Measurements from ENCODE around the gene BACH2. TPM values are rescaled to one million over a fixed set of nuclear protein-coding genes. Genes with fewer than 3 reads are reported as not detected.

BACH2 gene
- total and polyA plus RNA-seq, 2 of the 8 experiments (the other 6 are each of a cell fraction or from before 2014, with no cell fraction given), result 1.9 to 5.9 TPM

DNA sequence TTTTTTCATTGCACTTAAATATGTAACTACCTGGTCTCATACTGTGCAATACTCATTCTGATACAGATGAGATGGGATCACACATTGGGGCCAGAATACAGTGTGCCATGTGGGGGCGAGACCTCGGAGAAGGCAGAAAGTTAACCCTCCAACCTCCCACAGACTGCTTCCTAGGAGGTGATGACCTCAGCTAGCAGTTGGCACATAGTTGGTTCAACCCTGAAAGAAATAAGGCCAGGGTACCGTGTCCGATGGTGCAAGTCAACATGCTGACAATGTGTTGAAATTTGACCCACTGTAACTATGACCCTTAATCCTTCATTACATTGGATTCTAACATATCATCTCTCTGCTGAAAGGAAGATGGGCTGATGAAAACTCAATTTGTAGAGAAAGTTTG, 340.5 kb downstream of the BACH2 start:
- no peaks in the 10 kb centered on the region for H3K9me3 ChIP-seq (ENCODE audit: insufficient read depth in 2 of 2, low read depth in 1 of 2, low read length in 1 of 2)
- FAIRE-seq (no peak), DNase-seq (ENCODE audit: low read depth in 1 of 2, low spot score in 2 of 2) (no peak)
- ChIA-PET POLR2A (ENCODE audit: partially characterized antibody) (no interaction called here), CTCF (ENCODE audit: partially characterized antibody) (interaction anchor here (0.6 to 3.9 kb wide), 5 partner anchors 14 to 309 kb away, joined by 3 to 13 read pairs (median 3); no protein-coding TSS in a partner anchor)
- H3K9ac ChIP-seq (replicated peaks in 1 of 4; ENCODE audit: extremely low read depth in 1 of 4, low read depth in 3 of 4, low read length in 3 of 4), result no peak overlapping the region
- no peak overlapping the region for H4K91ac ChIP-seq (replicated peaks; ENCODE audit: insufficient read length, low read length)
- no peak overlapping the region for H3K18ac ChIP-seq (ENCODE audit: extremely low read depth, low read length)
- no peak overlapping the region for H2BK12ac ChIP-seq (ENCODE audit: low read depth, low read length)
- no peak overlapping the region for H4K5ac ChIP-seq (ENCODE audit: insufficient read length, low read depth, low read length)
- H4K20me1 ChIP-seq (replicated peaks in 1 of 2; ENCODE audit: control insufficient read depth in 1 of 2, insufficient read depth in 2 of 2, low read length in 2 of 2), result no peaks in the 10 kb centered on the region
- no peaks in the 10 kb centered on the region for H3K79me1 ChIP-seq (ENCODE audit: low read depth, low read length)
- H2AK5ac ChIP-seq (ENCODE audit: low read depth, low read length), result no peak overlapping the region
- H2BK20ac ChIP-seq (ENCODE audit: low read length), result no peak overlapping the region
- H3K4me1 ChIP-seq (replicated peaks in 1 of 4; ENCODE audit: control insufficient read depth in 3 of 4, insufficient read depth in 4 of 4, low read length in 3 of 4), result no peaks in the 10 kb centered on the region
- H2BK120ac ChIP-seq (replicated peaks; ENCODE audit: low read depth, low read length), result no peak overlapping the region
- H2BK15ac ChIP-seq (ENCODE audit: low read length), result no peak overlapping the region
- no peaks in the 10 kb centered on the region for H3K23me2 ChIP-seq (ENCODE audit: low read depth, low read length)
- no peak overlapping the region for H3K14ac ChIP-seq (ENCODE audit: insufficient read length)
- H3K36me3 ChIP-seq (ENCODE audit: control insufficient read depth in 2 of 4, insufficient read depth in 4 of 4, low read length in 3 of 4), result no peaks in the 10 kb centered on the region
- H3K27me3 ChIP-seq (replicated peaks in 1 of 4; ENCODE audit: control insufficient read depth in 3 of 4, extremely low read depth in 1 of 4, insufficient read depth in 3 of 4, low read length in 3 of 4), result no peaks in the 10 kb centered on the region
- TF ChIP-seq TAF7 (optimal IDR thresholded peaks at IDR 0.05; ENCODE audit: borderline replicate concordance, low read depth, low read length) (no peak), TCF12 (IDR thresholded peaks at IDR 0.05; ENCODE audit: low read depth, low read length) (no peak)
- H4K8ac ChIP-seq (ENCODE audit: extremely low read depth, insufficient read depth, low read length), result no peak overlapping the region
- H3K56ac ChIP-seq (replicated peaks; ENCODE audit: insufficient read length, low read depth, low read length), result no peak overlapping the region
- no peak overlapping the region for H3K4me2 ChIP-seq (ENCODE audit: insufficient read depth in 1 of 2, low read depth in 2 of 2, low read length in 2 of 2)
- no peak overlapping the region for H2AFZ ChIP-seq (ENCODE audit: low read length)
- no peak overlapping the region for H3K4me3 ChIP-seq (ENCODE audit: extremely low read depth in 1 of 4, insufficient read depth in 2 of 4, low read depth in 3 of 4, low read length in 4 of 4)
- no peak overlapping the region for H2BK5ac ChIP-seq (ENCODE audit: low read depth, low read length)
- no peak overlapping the region for H3K27ac ChIP-seq (ENCODE audit: low read depth, low read length)
- no peak overlapping the region for H3K23ac ChIP-seq (ENCODE audit: insufficient read length)
- WGBS, 2 experiments (ENCODE audit: extremely low coverage in 1 of 2, insufficient coverage in 1 of 2, insufficient read length in 1 of 2, insufficient replicate concordance in 2 of 2, low coverage in 1 of 2, low lambda C conversion rate in 2 of 2, missing lambda C conversion rate in 1 of 2), result 94% methylated on average over 4 of the region's 4 CpGs; no CpG with 5 or more reads in 1 of the 2 experiments
- no peaks in the 10 kb centered on the region for H3K79me2 ChIP-seq (ENCODE audit: control insufficient read depth in 1 of 2, insufficient read depth in 2 of 2, low read length in 2 of 2)
- H3K4ac ChIP-seq (replicated peaks; ENCODE audit: insufficient read length, low read depth, low read length), result no peak overlapping the region
